Measurements from ENCODE around the gene CAMSAP2. TPM values are rescaled to one million over a fixed set of nuclear protein-coding genes. Genes with fewer than 3 reads are reported as not detected.

The CAMSAP2 gene
- total and polyA plus RNA-seq, 2 donors (not counting 3 experiments of a cell fraction or from before 2014, with no cell fraction given): 6.7 to 45.5 TPM

DNA sequence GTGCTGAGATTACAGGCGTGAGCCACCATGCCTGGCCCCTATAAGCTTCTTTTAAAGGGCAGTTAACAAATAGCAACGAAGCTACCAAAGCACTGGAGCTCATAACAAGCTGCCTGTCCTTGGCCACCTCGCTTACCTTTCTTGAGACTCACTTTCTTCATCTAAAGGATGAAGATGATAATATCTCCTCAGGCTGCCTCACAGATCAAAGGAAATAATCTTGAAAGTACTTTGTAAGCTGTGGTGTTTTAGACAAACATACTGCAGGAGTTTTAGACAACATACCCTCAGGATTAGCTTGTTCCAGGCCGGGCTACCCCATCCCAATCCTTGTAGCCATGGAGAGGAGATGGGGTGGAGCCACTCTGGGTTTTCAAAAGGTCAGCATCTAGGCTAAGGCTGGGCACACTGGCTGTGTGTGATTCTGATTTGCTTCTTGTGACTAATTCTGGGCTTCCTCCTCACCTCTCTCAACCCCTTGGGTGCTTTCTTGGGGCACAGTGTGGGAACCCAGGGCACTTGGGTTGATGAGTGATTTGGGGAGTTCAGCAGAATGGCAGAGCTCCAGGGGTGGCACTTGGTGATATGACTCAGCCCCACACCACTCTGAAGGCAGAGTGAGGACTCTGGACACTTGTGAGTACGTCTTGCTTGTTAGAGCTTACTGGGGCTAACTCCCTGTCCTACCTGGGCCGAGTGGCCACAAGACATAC, 139.3 kb downstream of the CAMSAP2 start:
- Histone ChIP-seq H3K4me3 (replicated peaks in 1 of 3; ENCODE audit: insufficient read depth in 1 of 3, low read depth in 1 of 3, low read length in 3 of 3) (no peak overlapping the region), H3K4me2 (ENCODE audit: insufficient read depth, low read length) (no peak overlapping the region), H3K4me1 (ENCODE audit: control insufficient read depth, extremely low read depth, insufficient read depth, low read length) (peaks cover 9% of the 10 kb centered on the region), H3K79me2 (ENCODE audit: control insufficient read depth, insufficient read depth, low read length) (no peaks in the 10 kb centered on the region), H4K20me1 (replicated peaks; ENCODE audit: control insufficient read depth, extremely low read depth, insufficient read depth, low read length) (no peaks in the 10 kb centered on the region), H3K9me3 (replicated peaks; ENCODE audit: control insufficient read depth, insufficient read depth, low read length) (no peaks in the 10 kb centered on the region), H3K27me3 (ENCODE audit: control insufficient read depth in 2 of 2, insufficient read depth in 2 of 2, low read length in 2 of 2) (peaks cover 40 to 41% of the 10 kb centered on the region in 2 experiments), H3K9ac (replicated peaks; ENCODE audit: extremely low read depth, insufficient read depth, low read length) (no peak overlapping the region), H3K9me1 (replicated peaks; ENCODE audit: control insufficient read depth, extremely low read depth, insufficient read depth, low read length) (no peaks in the 10 kb centered on the region), H2AFZ (ENCODE audit: low read depth, low read length) (no peak overlapping the region), H3K27ac (ENCODE audit: insufficient read depth, low read depth, low read length) (no peak overlapping the region), H3K36me3 (ENCODE audit: control insufficient read depth in 2 of 2, extremely low read depth in 1 of 2, insufficient read depth in 2 of 2, low read length in 2 of 2) (no peaks in the 10 kb centered on the region)
- no TSS peak for BruUV-seq (replicated peaks)
- ChIA-PET POLR2A (no interaction called here), CTCF (interaction anchor here (1.0 to 2.4 kb wide), 2 partner anchors 11 to 319 kb away, joined by 4 to 7 read pairs; no protein-coding TSS in a partner anchor)
- dilution Hi-C loops (cut with MboI; ENCODE audit: extremely low pct_ligation_motif_present, low sequenced_read_pairs) (no loop called here), intact Hi-C loops (cut with micrococcal nuclease) (no loop called here)
- DNase-seq (ENCODE audit: low read depth, low spot score) (no peak), FAIRE-seq (no peak)
- TF ChIP-seq, protein P1, sequence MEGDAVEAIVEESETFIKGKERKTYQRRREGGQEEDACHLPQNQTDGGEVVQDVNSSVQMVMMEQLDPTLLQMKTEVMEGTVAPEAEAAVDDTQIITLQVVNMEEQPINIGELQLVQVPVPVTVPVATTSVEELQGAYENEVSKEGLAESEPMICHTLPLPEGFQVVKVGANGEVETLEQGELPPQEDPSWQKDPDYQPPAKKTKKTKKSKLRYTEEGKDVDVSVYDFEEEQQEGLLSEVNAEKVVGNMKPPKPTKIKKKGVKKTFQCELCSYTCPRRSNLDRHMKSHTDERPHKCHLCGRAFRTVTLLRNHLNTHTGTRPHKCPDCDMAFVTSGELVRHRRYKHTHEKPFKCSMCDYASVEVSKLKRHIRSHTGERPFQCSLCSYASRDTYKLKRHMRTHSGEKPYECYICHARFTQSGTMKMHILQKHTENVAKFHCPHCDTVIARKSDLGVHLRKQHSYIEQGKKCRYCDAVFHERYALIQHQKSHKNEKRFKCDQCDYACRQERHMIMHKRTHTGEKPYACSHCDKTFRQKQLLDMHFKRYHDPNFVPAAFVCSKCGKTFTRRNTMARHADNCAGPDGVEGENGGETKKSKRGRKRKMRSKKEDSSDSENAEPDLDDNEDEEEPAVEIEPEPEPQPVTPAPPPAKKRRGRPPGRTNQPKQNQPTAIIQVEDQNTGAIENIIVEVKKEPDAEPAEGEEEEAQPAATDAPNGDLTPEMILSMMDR (IDR thresholded peaks at IDR 0.05; ENCODE audit: extremely low read depth in 1 of 2, insufficient read depth in 1 of 2, low read depth in 1 of 2, low read length in 2 of 2): no peak
- TF ChIP-seq POLR2A (IDR thresholded peaks at IDR 0.05; ENCODE audit: low read depth, low read length): no peak
- TF ChIP-seq JUN (IDR thresholded peaks at IDR 0.05; ENCODE audit: borderline replicate concordance, insufficient read depth, insufficient read length, low read depth): no peak
- TF ChIP-seq MYC (IDR thresholded peaks at IDR 0.05; ENCODE audit: low read depth, low read length): no peak
- TF ChIP-seq POLR2AphosphoS5 (IDR thresholded peaks at IDR 0.05; ENCODE audit: insufficient read depth, low read depth, low read length): no peak
- TF ChIP-seq, protein P2, sequence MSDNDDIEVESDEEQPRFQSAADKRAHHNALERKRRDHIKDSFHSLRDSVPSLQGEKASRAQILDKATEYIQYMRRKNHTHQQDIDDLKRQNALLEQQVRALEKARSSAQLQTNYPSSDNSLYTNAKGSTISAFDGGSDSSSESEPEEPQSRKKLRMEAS (IDR thresholded peaks at IDR 0.05; ENCODE audit: insufficient read depth, insufficient read length): no peak
- no peak for TF ChIP-seq GATA2 (IDR thresholded peaks at IDR 0.05; ENCODE audit: insufficient read depth, insufficient read length, low read depth, low read length)
- no peak for TF ChIP-seq FOS (IDR thresholded peaks at IDR 0.05; ENCODE audit: borderline replicate concordance, insufficient read depth, low read length)
- no peak for TF ChIP-seq EZH2 (IDR thresholded peaks at IDR 0.05; ENCODE audit: borderline replicate concordance, low read depth, low read length, severe bottlenecking)

Data from endothelial cell of umbilical vein (primary cell).